Testis (tissue), 3 donors: ENCODE measurements around the gene PPP6R1. TPM values are rescaled to one million over a fixed set of nuclear protein-coding genes. Genes with fewer than 3 reads are reported as not detected.

ENCODE experiments used
- DNase-seq: peaks from one replicate; pipeline ENCODE4 v3.0.0-alpha.2; 2019
- H3K27ac ChIP-seq, 2 donors: fragments of 200-600 bp; sonication (generic); one replicate each; pipeline ENCODE4 v1.5.1; 2019
- H3K27me3 ChIP-seq: fragments of 200-600 bp; sonication (generic); one replicate; pipeline ENCODE4 v1.5.1; 2019
- H3K36me3 ChIP-seq: fragments of 200-600 bp; sonication (generic); one replicate; pipeline ENCODE4 v1.5.1; 2017; ENCODE audit warnings: low read depth; ENCODE audit errors: missing control alignments
- H3K4me1 ChIP-seq: fragments of 200-600 bp; sonication (generic); one replicate; pipeline ENCODE4 v1.5.1; 2019
- H3K4me3 ChIP-seq, 2 donors: fragments of 200-600 bp; sonication (generic); one replicate each; pipeline ENCODE4 v1.5.1; 2017 to 2019
- H3K9me3 ChIP-seq: fragments of 200-600 bp; sonication (generic); one replicate; pipeline ENCODE4 v1.5.1; 2017
- CTCF ChIP-seq, 3 experiments: fragments of 450-650 bp in 2 of 3; fragments of 200-600 bp in 1 of 3; sonication (generic) in 1 of 3; IDR thresholded peaks; one replicate each; pipeline ENCODE4 v1.5.1; 2016 to 2019; ENCODE audit warnings: antibody characterized with exemption in 3 of 3, mild to moderate bottlenecking in 2 of 3, moderate library complexity in 1 of 3
- POLR2A ChIP-seq: fragments of 450-650 bp; IDR thresholded peaks from one replicate; pipeline ENCODE4 v1.6.1; 2017; ENCODE audit warnings: antibody characterized with exemption, mild to moderate bottlenecking, moderate library complexity
- WGBS, 2 donors: methylation state at CpG; one replicate each; pipeline ENCODE4 v1.1.5; 2018; 5-methylcytosine and 5-hydroxymethylcytosine counted together
- intact Hi-C: fragments of 100-400 bp; cut with DNase I; formaldehyde crosslinking; loops from one replicate; pipeline ENCODE4 v1.15.1; 2023; ENCODE audit warnings: low total_unique reads
- polyA plus RNA-seq: library from polyadenylated mRNA; stranded (reverse); fragments of 350-450 nt; fragmentation: Illumina TruSeq; extraction: RNeasy Lipid Tissue Mini Kit (QIAGEN cat#74804); gene quantifications from one replicate; pipeline ENCODE4 v1.2.3, GENCODE V29; 2014; ENCODE audit warnings: low read depth, low replicate concordance; ENCODE audit not compliant: insufficient read depth
- total RNA-seq, 2 donors: library from RNA; depleted of rRNA; stranded (reverse); fragments of >200 nt; gene quantifications; one replicate each; pipeline ENCODE4 v1.2.3, GENCODE V29; 2016

The PPP6R1 gene
- total and polyA plus RNA-seq, 3 donors from 2014 or later = 178 to 217 (median 179) TPM

GRCh38 chr19:55283548-55284377, 24.9 kb upstream of the PPP6R1 start, which contains the start of gene BRSK1:
Gene BRSK1 (plus strand): TSS chr19:55283997. CDS start chr19:55284443, 446 bp downstream.
- peak within 1 kb of the TSS; percentile 39 to 76 for H3K27ac ChIP-seq
- no peaks in the 10 kb centered on the region for H3K27me3 ChIP-seq
- DNase-seq = peak; percentile 43
- intact Hi-C loops = no loop called here
- H3K4me1 ChIP-seq = peaks cover 8% of the 10 kb centered on the region
- H3K9me3 ChIP-seq = no peaks in the 10 kb centered on the region
- H3K36me3 ChIP-seq = no peaks in the 10 kb centered on the region
- TF ChIP-seq CTCF (IDR thresholded peaks at IDR 0.05) = no peak
- TF ChIP-seq POLR2A = no peak
- 11 to 16% methylated on average over 12 to 15 of the region's 44 CpGs for WGBS, 2 donors
- H3K4me3 ChIP-seq = peak within 1 kb of the TSS; percentile 47 to 48

GRCh38 chr19:55279770-55280643, 21.2 kb upstream of the PPP6R1 start, which contains the start of gene HSPBP1:
Gene HSPBP1 (minus strand): TSS chr19:55280110. CDS start chr19:55279608, 502 bp downstream.
- Histone ChIP-seq H3K4me1 (peaks cover 8% of the 10 kb centered on the region), H3K27ac (peak within 1 kb of the TSS; percentile 68 to 75), H3K27me3 (no peaks in the 10 kb centered on the region), H3K36me3 (no peaks in the 10 kb centered on the region), H3K4me3 (peak within 1 kb of the TSS; percentile 59 to 82), H3K9me3 (no peaks in the 10 kb centered on the region)
- DNase-seq = peak; percentile 94
- intact Hi-C loops = no loop called here
- 3 to 5% methylated on average over 46 to 52 of the region's 52 CpGs for WGBS, 2 donors
- TF ChIP-seq CTCF (IDR thresholded peaks at IDR 0.05) (no peak), POLR2A (no peak)

- H3K4me3 ChIP-seq = peak overlapping the region; percentile 59 to 82
- H3K4me1 ChIP-seq = peaks cover 8% of the 10 kb centered on the region
- intact Hi-C loops = no loop called here
- TF ChIP-seq POLR2A (no peak), CTCF (IDR thresholded peaks at IDR 0.05) (no peak)
- 2 to 8% methylated on average over 22 to 23 of the region's 23 CpGs for WGBS, 2 donors
- no peaks in the 10 kb centered on the region for H3K9me3 ChIP-seq
- no peaks in the 10 kb centered on the region for H3K27me3 ChIP-seq
- no peaks in the 10 kb centered on the region for H3K36me3 ChIP-seq
- DNase-seq = no peak
- peak overlapping the region; percentile 68 to 75 for H3K27ac ChIP-seq
Observed at GRCh38 chr19:55279340-55279739, 20.5 kb upstream of the PPP6R1 start.

GRCh38 chr19:55278391-55279135, 19.7 kb upstream of the PPP6R1 start:
- intact Hi-C loops = no loop called here
- peaks cover 8% of the 10 kb centered on the region for H3K4me1 ChIP-seq
- no peaks in the 10 kb centered on the region for H3K9me3 ChIP-seq
- no peak overlapping the region for H3K4me3 ChIP-seq
- WGBS, 2 donors = 81 to 82% methylated on average over 13 of the region's 13 CpGs
- DNase-seq = no peak
- no peak overlapping the region for H3K27ac ChIP-seq
- no peaks in the 10 kb centered on the region for H3K36me3 ChIP-seq
- H3K27me3 ChIP-seq = no peaks in the 10 kb centered on the region
- TF ChIP-seq CTCF (IDR thresholded peaks at IDR 0.05) (no peak), POLR2A (no peak)
